Aorta (tissue), 5 donors: ENCODE measurements around the gene TES. TPM values are rescaled to one million over a fixed set of nuclear protein-coding genes. Genes with fewer than 3 reads are reported as not detected.

Experiments
- ATAC-seq: fragments of 200-7000 bp; cut with Tn5 transposase; one replicate; pipeline ENCODE4 v1.9.1; 2022; ENCODE audit warnings: moderate library complexity; ENCODE audit not compliant: low FRiP score
- DNase-seq, 2 donors: peaks; one replicate each; pipeline ENCODE4 v3.0.0-alpha.2; 2020
- H3K27ac ChIP-seq, 2 donors: one replicate each; pipeline ENCODE4 v1.5.1; 2013; ENCODE audit warnings: low read length in 2 of 2, mild to moderate bottlenecking in 2 of 2, moderate library complexity in 2 of 2, control low read depth in 1 of 2, inconsistent platforms in 1 of 2, low read depth in 1 of 2
- H3K27me3 ChIP-seq, 2 donors: one replicate each; pipeline ENCODE4 v1.6.1; 2013; ENCODE audit warnings: control low read depth in 1 of 2, low read length in 1 of 2, mild to moderate bottlenecking in 1 of 2, moderate library complexity in 1 of 2; ENCODE audit not compliant: insufficient read depth in 2 of 2, control insufficient read depth in 1 of 2
- H3K36me3 ChIP-seq, 2 donors: one replicate each; pipeline ENCODE4 v1.6.1; 2013; ENCODE audit warnings: control low read depth in 1 of 2, low read length in 1 of 2, mild to moderate bottlenecking in 1 of 2; ENCODE audit not compliant: insufficient read depth in 2 of 2, control insufficient read depth in 1 of 2
- H3K4me1 ChIP-seq, 2 donors: one replicate each; pipeline ENCODE4 v1.6.1; 2013; ENCODE audit warnings: low read length in 2 of 2, control low read depth in 1 of 2, mild to moderate bottlenecking in 1 of 2, moderate library complexity in 1 of 2; ENCODE audit not compliant: insufficient read depth in 2 of 2, control insufficient read depth in 1 of 2
- H3K4me3 ChIP-seq, 2 donors: one replicate each; pipeline ENCODE4 v1.5.1; 2013; ENCODE audit warnings: low read length in 2 of 2, control low read depth in 1 of 2, mild to moderate bottlenecking in 1 of 2
- H3K9me3 ChIP-seq: one replicate; pipeline ENCODE4 v1.6.1; 2013; ENCODE audit warnings: mild to moderate bottlenecking, low read length; ENCODE audit not compliant: control insufficient read depth
- WGBS, 2 donors: extraction: QIAGEN DNeasy Blood & Tissue Kit; methylation state at CpG; one replicate each; pipeline ENCODE4 v1.1.7; 2013; 5-methylcytosine and 5-hydroxymethylcytosine counted together
- intact Hi-C, 2 donors: fragments of 100-400 bp; cut with DNase I; formaldehyde crosslinking; loops; one replicate each; pipeline versions ENCODE4 v1.14.2 to v1.15.0; 2022
- polyA plus RNA-seq, 2 donors: library from polyadenylated mRNA; stranded (reverse); fragments of 200-250 nt; gene quantifications; one replicate each; pipeline ENCODE4 v1.2.3, GENCODE V29; 2013
- total RNA-seq, 2 donors: library from RNA; stranded (reverse); fragmentation: NEBNext Ultra II Directional; extraction: Animal tissue kit (Norgen Biotek cat#: 25700); gene quantifications; one replicate each; pipeline ENCODE4 v1.2.1, GENCODE V29; 2021
- donor health status: healthy with polysubstance abuse.
- donor health status: Bipolar disorder and iron deficiency.
- donor health status: DM: no; HTN: no; CAD: no.
- donor health status: DM: no; HTN: no; CAD: no.
- donor health status: DM: yes; HTN: yes; CAD: no.

TES gene
- total and polyA plus RNA-seq, 4 donors: 73.6 to 340 (median 114) TPM

- Histone ChIP-seq H3K9me3 (no peaks in the 10 kb centered on the region), H3K36me3 (no peaks in the 10 kb centered on the region), H3K4me3 (no peak overlapping the region), H3K27me3 (no peaks in the 10 kb centered on the region), H3K27ac (peak overlapping the region; percentile 99), H3K4me1 (peaks cover 9 to 28% of the 10 kb centered on the region in 2 donors)
- intact Hi-C loops: no loop called here
- ATAC-seq (peak; percentile 27), DNase-seq (no peak)
- 10 to 12% methylated on average over 4 of the region's 4 CpGs for WGBS, 2 donors
Measured at GRCh38 chr7:116230191-116231005, 20.1 kb downstream of the TES start.

GRCh38 chr7:116231543-116231942, 21.2 kb downstream of the TES start:
- H3K36me3 ChIP-seq: no peaks in the 10 kb centered on the region
- H3K4me3 ChIP-seq: no peak overlapping the region
- no peaks in the 10 kb centered on the region for H3K27me3 ChIP-seq
- H3K27ac ChIP-seq: peak overlapping the region; percentile 75 to 99
- peaks cover 9 to 28% of the 10 kb centered on the region in 2 donors for H3K4me1 ChIP-seq
- intact Hi-C loops: no loop called here
- ATAC-seq: no peak
- no peaks in the 10 kb centered on the region for H3K9me3 ChIP-seq
- no peak for DNase-seq
- WGBS, 2 donors: 93 to 94% methylated on average over 2 of the region's 2 CpGs

DNA sequence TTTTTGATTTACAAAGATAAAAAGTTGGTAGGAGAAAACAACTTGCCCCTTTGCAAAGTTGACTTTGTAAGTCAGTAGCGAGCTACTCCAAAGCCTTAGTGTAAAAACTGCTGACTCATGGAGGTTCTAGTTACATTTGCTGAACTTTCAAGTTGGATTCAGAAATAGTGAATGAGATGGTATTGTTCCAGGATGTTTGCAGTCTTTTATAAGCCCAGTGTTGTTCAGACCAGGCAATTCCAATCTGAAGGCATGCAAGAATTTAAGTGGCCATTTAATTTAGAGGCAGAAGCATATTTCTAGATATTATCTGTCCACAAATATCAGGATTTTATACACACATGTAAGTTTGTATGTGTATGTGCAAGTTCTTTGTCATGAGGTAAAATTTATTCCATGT, 21.6 kb downstream of the TES start:
- 8 to 9% methylated on average over 1 of the region's 1 CpG for WGBS, 2 donors
- Histone ChIP-seq H3K4me3 (no peak overlapping the region), H3K36me3 (no peaks in the 10 kb centered on the region), H3K27ac (peak overlapping the region in 1 of 2 donors; percentile 99), H3K9me3 (no peaks in the 10 kb centered on the region), H3K27me3 (no peaks in the 10 kb centered on the region), H3K4me1 (peaks cover 9 to 28% of the 10 kb centered on the region in 2 donors)
- ATAC-seq (no peak), DNase-seq (no peak)
- intact Hi-C loops: no loop called here

DNA sequence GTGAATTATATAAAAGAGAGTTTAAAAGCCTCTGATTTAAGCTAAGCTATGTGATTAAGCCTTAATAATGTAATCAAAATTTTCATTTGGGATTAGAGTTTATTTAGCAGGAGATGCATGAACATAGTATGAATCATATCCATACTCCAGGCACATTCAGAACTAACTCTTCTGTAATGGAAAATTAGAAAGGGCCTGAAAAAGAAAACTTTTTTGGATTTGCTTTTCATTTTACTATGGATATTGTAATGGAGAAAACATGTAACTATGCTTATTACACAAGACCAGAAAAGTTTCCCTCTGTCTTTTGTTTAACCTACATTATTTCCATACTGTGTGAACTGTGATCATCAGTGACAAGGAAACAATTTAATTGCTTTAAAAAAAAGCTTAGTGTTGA, 22.0 kb downstream of the TES start:
- Histone ChIP-seq H3K27me3 (no peaks in the 10 kb centered on the region), H3K9me3 (no peaks in the 10 kb centered on the region), H3K4me3 (no peak overlapping the region), H3K36me3 (no peaks in the 10 kb centered on the region), H3K27ac (no peak overlapping the region), H3K4me1 (peaks cover 9 to 28% of the 10 kb centered on the region in 2 donors)
- intact Hi-C loops: no loop called here
- ATAC-seq: no peak
- DNase-seq: no peak

DNA sequence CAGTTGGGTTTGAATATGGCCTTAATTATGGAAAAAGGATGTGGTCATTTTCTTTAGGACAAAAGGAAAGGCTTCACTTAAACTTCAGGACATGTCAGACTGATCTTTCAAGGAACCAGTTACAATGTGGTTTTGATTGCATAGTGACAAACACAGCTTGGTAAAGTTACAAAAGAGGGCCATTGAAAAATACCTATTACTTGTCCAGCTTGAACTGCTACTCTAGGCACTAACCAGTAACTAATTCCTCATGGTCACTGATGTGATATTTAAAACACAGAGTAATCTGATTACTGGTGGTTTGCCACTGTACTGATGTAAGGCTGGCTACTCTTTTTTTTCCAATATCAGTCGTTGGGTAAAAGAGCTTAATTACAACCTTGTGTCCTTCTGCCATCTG, 22.6 kb downstream of the TES start:
- H3K27ac ChIP-seq: peak overlapping the region; percentile 88 to 95
- 53 to 55% methylated on average over 1 of the region's 1 CpG for WGBS, 2 donors
- H3K4me1 ChIP-seq: peaks cover 9 to 28% of the 10 kb centered on the region in 2 donors
- ATAC-seq (no peak), DNase-seq (no peak)
- no peaks in the 10 kb centered on the region for H3K36me3 ChIP-seq
- H3K4me3 ChIP-seq: no peak overlapping the region
- no peaks in the 10 kb centered on the region for H3K9me3 ChIP-seq
- intact Hi-C loops: no loop called here
- H3K27me3 ChIP-seq: no peaks in the 10 kb centered on the region

DNA sequence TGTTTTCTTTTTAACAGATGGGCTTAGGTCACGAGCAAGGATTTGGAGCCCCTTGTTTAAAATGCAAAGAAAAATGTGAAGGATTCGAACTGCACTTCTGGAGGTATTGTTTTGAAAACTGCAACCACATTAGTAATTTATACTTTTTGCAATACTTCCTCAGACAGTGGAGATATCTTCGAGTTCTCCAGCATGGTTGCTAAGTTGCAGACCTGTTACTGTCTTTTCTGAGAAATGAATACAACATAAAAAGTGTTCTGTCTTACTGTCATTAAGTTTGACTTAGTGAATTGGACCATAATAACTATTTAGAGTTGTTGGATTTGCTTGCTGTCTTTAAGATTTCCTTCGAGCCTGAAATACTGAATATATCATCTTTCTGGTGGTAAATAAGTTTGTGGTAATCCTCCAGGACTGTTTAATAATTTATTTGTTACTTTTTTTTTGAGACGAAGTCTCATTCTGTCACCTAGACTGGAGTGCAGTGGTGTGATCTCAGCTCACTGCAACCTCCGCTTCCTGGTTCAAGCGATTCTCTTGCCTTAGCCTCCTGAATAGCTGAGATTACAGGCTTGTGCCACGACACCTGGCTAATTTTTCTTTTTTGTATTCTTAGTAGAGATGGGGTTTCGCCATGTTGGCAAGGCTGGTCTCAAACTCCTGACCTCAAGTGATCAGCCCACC, 24.3 kb downstream of the TES start:
- DNase-seq (no peak), ATAC-seq (no peak)
- WGBS, 2 donors: 80 to 83% methylated on average over 9 of the region's 9 CpGs
- H3K4me3 ChIP-seq: no peak overlapping the region
- intact Hi-C loops: no loop called here
- H3K36me3 ChIP-seq: no peaks in the 10 kb centered on the region
- no peaks in the 10 kb centered on the region for H3K27me3 ChIP-seq
- H3K27ac ChIP-seq: no peak overlapping the region
- H3K4me1 ChIP-seq: peaks cover 10 to 22% of the 10 kb centered on the region in 2 donors
- H3K9me3 ChIP-seq: no peaks in the 10 kb centered on the region

DNA sequence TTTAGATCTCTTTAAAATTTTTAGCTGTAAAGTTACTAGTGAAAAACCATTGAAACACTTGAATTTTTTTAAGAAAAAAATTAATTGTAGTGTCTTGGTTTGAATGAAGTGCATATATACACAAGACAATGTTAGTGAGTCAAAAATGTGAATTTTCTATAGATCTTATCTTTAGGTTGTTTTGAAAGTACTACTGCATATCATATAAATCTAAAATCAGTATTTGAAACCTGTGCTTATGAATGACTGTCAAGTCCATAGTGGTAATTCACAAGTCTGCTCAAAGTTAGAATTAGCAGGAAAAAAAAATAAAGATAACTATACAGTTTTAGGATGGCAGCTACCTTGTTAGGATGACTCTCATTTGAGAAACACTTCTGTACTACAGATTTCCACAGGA, 25.0 kb downstream of the TES start:
- Histone ChIP-seq H3K4me3 (no peak overlapping the region), H3K4me1 (peaks cover 10 to 22% of the 10 kb centered on the region in 2 donors), H3K9me3 (no peaks in the 10 kb centered on the region), H3K27me3 (no peaks in the 10 kb centered on the region), H3K36me3 (no peaks in the 10 kb centered on the region), H3K27ac (no peak overlapping the region)
- intact Hi-C loops: no loop called here
- ATAC-seq (no peak), DNase-seq (no peak)

GRCh38 chr7:116236020-116236630, 25.8 kb downstream of the TES start:
- intact Hi-C loops: no loop called here

More at GRCh38 chr7:116236020-116236630, 25.8 kb downstream of the TES start:
- H3K9me3 ChIP-seq: no peaks in the 10 kb centered on the region
- DNase-seq (no peak), ATAC-seq (no peak)
- no peak overlapping the region for H3K27ac ChIP-seq
- WGBS, 2 donors: 8 to 15% methylated on average over 2 of the region's 2 CpGs
- no peaks in the 10 kb centered on the region for H3K27me3 ChIP-seq
- peaks cover 8 to 15% of the 10 kb centered on the region in 2 donors for H3K4me1 ChIP-seq
- H3K36me3 ChIP-seq: no peaks in the 10 kb centered on the region
- H3K4me3 ChIP-seq: no peak overlapping the region
